OCI-LY3 (cell line): ENCODE results near the gene ZNF22.

ENCODE experiments used
- CTCF ChIP-seq: fragments of 200-600, 300-600 bp; sonication (generic); IDR thresholded peaks from 2 replicates; pipeline ENCODE4 v1.5.1; 2014; ENCODE audit warnings: antibody characterized with exemption, low read length, low read depth
- EZH2phosphoT487 ChIP-seq: fragments of 200-600 bp; shearing (Covaris generic); IDR thresholded peaks from 2 replicates; pipeline ENCODE4 v1.6.1; 2018; ENCODE audit warnings: antibody characterized with exemption, mixed run types, low read depth

- no peak for TF ChIP-seq CTCF
- no peak for TF ChIP-seq EZH2phosphoT487
These were observed 5.7 kb downstream of the ZNF22 start for GRCh38 chr10:45006276-45007030.
